Sigmoid colon (tissue), 7 donors: ENCODE results near the gene PALM. TPM values are rescaled to one million over a fixed set of nuclear protein-coding genes. Genes with fewer than 3 reads are reported as not detected.
A peak's percentile ranks its signal among the peaks of the same experiment; 100 is the strongest.

Experiments
- DNase-seq: peaks from one replicate; pipeline ENCODE4 v3.0.0-alpha.2; 2019
- H3K27ac ChIP-seq, 4 donors: fragments of 200-600 bp; sonication (generic); one replicate each; pipeline ENCODE4 v1.5.1; 2016 to 2019; ENCODE audit warnings: mild to moderate bottlenecking in 1 of 4
- H3K27me3 ChIP-seq, 3 donors: fragments of 200-600 bp; sonication (generic); one replicate each; pipeline ENCODE4 v1.5.1; 2019; ENCODE audit warnings: mild to moderate bottlenecking in 1 of 3
- H3K36me3 ChIP-seq, 4 donors: fragments of 200-600 bp; sonication (generic); one replicate each; pipeline ENCODE4 v1.5.1; 2016 to 2019
- H3K4me1 ChIP-seq, 4 donors: fragments of 200-600 bp; sonication (generic); one replicate each; pipeline ENCODE4 v1.5.1; 2017 to 2019
- H3K4me3 ChIP-seq, 4 donors: fragments of 200-600 bp; sonication (generic); one replicate each; pipeline ENCODE4 v1.5.1; 2017 to 2019; ENCODE audit warnings: mild to moderate bottlenecking in 2 of 4, moderate library complexity in 1 of 4
- H3K9me3 ChIP-seq, 4 donors: fragments of 200-600 bp in 3 of 4; sonication (generic) in 3 of 4; one replicate each; pipeline versions ENCODE4 v1.5.1 to v1.6.1; 2013 to 2019
- CTCF ChIP-seq, 4 experiments: fragments of 450-650 bp in 3 of 4; fragments of 200-600 bp in 1 of 4; IDR thresholded peaks; one replicate each; pipeline ENCODE4 v1.5.1; 2016 to 2019; ENCODE audit warnings: antibody characterized with exemption in 4 of 4, mild to moderate bottlenecking in 3 of 4, moderate library complexity in 2 of 4
- EP300 ChIP-seq, 4 donors: sonication (generic); formaldehyde crosslinking; IDR thresholded peaks; one replicate each; pipeline ENCODE4 v1.6.1; 2017; ENCODE audit warnings: antibody characterized with exemption in 4 of 4
- POLR2A ChIP-seq, 2 donors: fragments of 450-650 bp; IDR thresholded peaks; one replicate each; pipeline ENCODE4 v1.6.1; 2016; ENCODE audit warnings: antibody characterized with exemption in 2 of 2, mild to moderate bottlenecking in 2 of 2, moderate library complexity in 2 of 2
- POLR2AphosphoS5 ChIP-seq, 4 donors: sonication (generic); formaldehyde crosslinking; IDR thresholded peaks; one replicate each; pipeline ENCODE4 v1.6.1; 2017; ENCODE audit warnings: antibody characterized with exemption in 4 of 4
- WGBS, 2 donors: extraction: QIAGEN DNeasy Blood & Tissue Kit; methylation state at CpG; one replicate each; pipeline ENCODE4 v1.1.7; 2013; 5-methylcytosine and 5-hydroxymethylcytosine counted together
- intact Hi-C: fragments of 100-400 bp; cut with DNase I; formaldehyde crosslinking; loops from one replicate; pipeline ENCODE4 v1.15.1; 2023
- polyA plus RNA-seq, 3 donors: library from polyadenylated mRNA; stranded (reverse); fragments of 200-250 nt; gene quantifications; one replicate each; pipeline ENCODE4 v1.2.3, GENCODE V29; 2013
- total RNA-seq, 4 donors: library from RNA; depleted of rRNA; stranded (reverse); fragments of >200 nt; gene quantifications; one replicate each; pipeline ENCODE4 v1.1.0, GENCODE V29; 2016
- donor health status: healthy with polysubstance abuse.
- donor health status: Bipolar disorder and iron deficiency.
- donor health status: healthy.

The PALM gene
- total and polyA plus RNA-seq, 7 donors, result 3.0 to 91.4 (median 30.4) TPM

GRCh38 chr19:782878-783668 lies 74.3 kb downstream of the PALM start:
- TF ChIP-seq CTCF (IDR thresholded peaks at IDR 0.05) (no peak), POLR2A (IDR thresholded peaks at IDR 0.05) (no peak), POLR2AphosphoS5 (IDR thresholded peaks at IDR 0.05) (no peak), EP300 (IDR thresholded peaks at IDR 0.05) (no peak)
- Histone ChIP-seq H3K27me3 (peaks cover 0 to 16% (median 0%) of the 10 kb centered on the region in 3 donors), H3K36me3 (no peaks in the 10 kb centered on the region), H3K4me1 (peaks cover 0 to 5% (median 0%) of the 10 kb centered on the region in 4 donors), H3K4me3 (no peak overlapping the region), H3K27ac (peak overlapping the region in 1 of 4 donors; percentile 49), H3K9me3 (no peaks in the 10 kb centered on the region)
- intact Hi-C loops, result no loop called here
- DNase-seq, result no peak
- WGBS, 2 donors, result 43 to 64% methylated on average over 30 of the region's 30 CpGs

GRCh38 chr19:784541-784940 lies 75.8 kb downstream of the PALM start:
- H3K27me3 ChIP-seq, result peaks cover 0 to 8% (median 0%) of the 10 kb centered on the region in 3 donors
- H3K4me1 ChIP-seq, result peaks cover 0 to 11% (median 3%) of the 10 kb centered on the region in 4 donors
- no peak overlapping the region for H3K27ac ChIP-seq
- 77 to 89% methylated on average over 13 of the region's 13 CpGs for WGBS, 2 donors
- no peaks in the 10 kb centered on the region for H3K36me3 ChIP-seq
- no peak overlapping the region for H3K4me3 ChIP-seq
- DNase-seq, result no peak
- TF ChIP-seq POLR2AphosphoS5 (IDR thresholded peaks at IDR 0.05) (no peak), EP300 (IDR thresholded peaks at IDR 0.05) (no peak), POLR2A (IDR thresholded peaks at IDR 0.05) (no peak)
- H3K9me3 ChIP-seq, result no peaks in the 10 kb centered on the region
- intact Hi-C loops, result no loop called here

- peaks cover 0 to 11% (median 1%) of the 10 kb centered on the region in 4 donors for H3K4me1 ChIP-seq
- no peak overlapping the region for H3K4me3 ChIP-seq
- 90 to 91% methylated on average over 16 of the region's 16 CpGs for WGBS, 2 donors
- no peaks in the 10 kb centered on the region for H3K9me3 ChIP-seq
- intact Hi-C loops, result no loop called here
- TF ChIP-seq POLR2A (IDR thresholded peaks at IDR 0.05) (no peak), CTCF (IDR thresholded peaks at IDR 0.05) (no peak), EP300 (IDR thresholded peaks at IDR 0.05) (no peak), POLR2AphosphoS5 (IDR thresholded peaks at IDR 0.05) (no peak)
- H3K27me3 ChIP-seq, result no peaks in the 10 kb centered on the region
- H3K36me3 ChIP-seq, result no peaks in the 10 kb centered on the region
- DNase-seq, result no peak
- H3K27ac ChIP-seq, result no peak overlapping the region
Measured at GRCh38 chr19:787536-787935, 78.8 kb downstream of the PALM start.

GRCh38 chr19:788686-788982 lies 79.9 kb downstream of the PALM start:
- no peak for DNase-seq
- TF ChIP-seq POLR2A (IDR thresholded peaks at IDR 0.05) (no peak), EP300 (IDR thresholded peaks at IDR 0.05) (no peak), CTCF (IDR thresholded peaks at IDR 0.05) (no peak), POLR2AphosphoS5 (IDR thresholded peaks at IDR 0.05) (no peak)
- intact Hi-C loops, result no loop called here
- H3K27ac ChIP-seq, result peak overlapping the region; percentile 35 to 55 (median 42)
- H3K27me3 ChIP-seq, result no peaks in the 10 kb centered on the region
- 74 to 78% methylated on average over 11 of the region's 11 CpGs for WGBS, 2 donors
- H3K4me1 ChIP-seq, result peaks cover 0 to 11% (median 0%) of the 10 kb centered on the region in 4 donors
- no peak overlapping the region for H3K4me3 ChIP-seq
- H3K9me3 ChIP-seq, result no peaks in the 10 kb centered on the region
- H3K36me3 ChIP-seq, result no peaks in the 10 kb centered on the region

- Histone ChIP-seq H3K9me3 (no peaks in the 10 kb centered on the region), H3K4me1 (peaks cover 0 to 11% (median 0%) of the 10 kb centered on the region in 4 donors), H3K27me3 (no peaks in the 10 kb centered on the region), H3K27ac (peak overlapping the region; percentile 35 to 55 (median 42)), H3K36me3 (no peaks in the 10 kb centered on the region), H3K4me3 (no peak overlapping the region)
- TF ChIP-seq POLR2AphosphoS5 (IDR thresholded peaks at IDR 0.05) (no peak), POLR2A (IDR thresholded peaks at IDR 0.05) (no peak), CTCF (IDR thresholded peaks at IDR 0.05) (no peak), EP300 (IDR thresholded peaks at IDR 0.05) (no peak)
- intact Hi-C loops, result no loop called here
- WGBS, 2 donors, result 58 to 76% methylated on average over 33 of the region's 33 CpGs
- no peak for DNase-seq
Measured at GRCh38 chr19:788983-789700, 80.4 kb downstream of the PALM start.
